ENCODE data around the gene ERG. TPM values are rescaled to one million over a fixed set of nuclear protein-coding genes. Genes with fewer than 3 reads are reported as not detected.

Gene ERG
- polyA plus RNA-seq, 1 of the 3 experiments (the other 2 are of a cell fraction): not detected

- CTCF ChIA-PET: interaction anchor here (1.2 kb wide), 1 partner anchor 607 kb away, joined by 4 read pairs; no protein-coding TSS in a partner anchor
- 12% methylated on average over 5 of the region's 5 CpGs for WGBS (ENCODE audit: low lambda C conversion rate)
These were observed 33.3 kb upstream of the ERG start for GRCh38 chr21:38531591-38531990.

DNA sequence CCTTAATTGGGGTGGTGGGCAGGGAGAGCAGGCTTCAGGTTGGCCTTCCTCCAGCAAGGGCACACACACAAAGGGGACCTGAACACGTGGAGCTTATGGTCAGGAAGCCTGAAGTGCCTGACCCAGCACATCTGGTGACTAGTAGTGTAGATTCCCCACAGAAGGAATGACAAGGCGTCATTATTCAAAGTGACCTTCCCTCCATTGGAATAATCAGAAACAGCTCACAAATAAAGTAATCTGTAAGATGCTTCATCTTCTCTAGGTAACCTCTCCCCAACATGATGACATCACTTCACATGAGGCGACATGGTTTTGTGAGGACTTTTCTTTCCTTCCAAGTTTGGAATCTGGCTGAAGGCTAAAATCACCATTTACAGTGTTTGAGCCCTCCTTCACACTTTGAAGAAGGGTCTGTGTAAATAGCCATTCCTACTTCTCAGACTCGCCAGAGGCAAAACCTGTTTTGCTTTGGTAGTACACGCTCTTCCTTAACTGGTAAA is 32.8 kb upstream of the ERG start:
- 71% methylated on average over 5 of the region's 5 CpGs for WGBS (ENCODE audit: low lambda C conversion rate)
- no peak for DNase-seq
- Histone ChIP-seq H3K4me3 (ENCODE audit: low read depth in 2 of 2, low read length in 1 of 2) (no peak overlapping the region; a peak in 1 of 4 replicates), H3K9me3 (no peaks in the 10 kb centered on the region), H3K9me2 (no peaks in the 10 kb centered on the region), H2AFZ (ENCODE audit: low read depth) (0 out of 2 replicates have a peak overlapping the region, but pooled peaks have one; percentile 33), H4K20me1 (ENCODE audit: insufficient read depth) (no peaks in the 10 kb centered on the region), H3K27me3 (ENCODE audit: insufficient read depth) (no peaks in the 10 kb centered on the region; the same call in 1 of the 2 replicates), H3K79me2 (ENCODE audit: insufficient read depth) (no peaks in the 10 kb centered on the region), H3K27ac (ENCODE audit: low read depth in 2 of 2, low read length in 1 of 2) (peak overlapping the region; percentile 26 to 28; a peak in 1 of 4 replicates), H3K9ac (no peak overlapping the region), H3F3A (replicated peaks; ENCODE audit: insufficient read depth) (no peaks in the 10 kb centered on the region), H3K4me2 (peak overlapping the region; percentile 27; the same call in 1 of the 2 replicates), H3K36me3 (replicated peaks in 1 of 2; ENCODE audit: control insufficient read depth in 1 of 2, insufficient read depth in 2 of 2, low read length in 1 of 2) (no peaks in the 10 kb centered on the region), H3K4me1 (ENCODE audit: control insufficient read depth in 1 of 2, insufficient read depth in 2 of 2, low read depth in 1 of 2, low read length in 1 of 2) (peaks cover 4% of the 10 kb centered on the region in 2 experiments; a peak in 2 of 4 replicates)
- ChIA-PET CTCF (interaction anchor here (1.2 kb wide), 1 partner anchor 607 kb away, joined by 4 read pairs; no protein-coding TSS in a partner anchor), POLR2A (no interaction called here)
- no peak for TF ChIP-seq USF1 (IDR thresholded peaks at IDR 0.05; ENCODE audit: borderline replicate concordance, low read depth)
- TF ChIP-seq, protein P1, sequence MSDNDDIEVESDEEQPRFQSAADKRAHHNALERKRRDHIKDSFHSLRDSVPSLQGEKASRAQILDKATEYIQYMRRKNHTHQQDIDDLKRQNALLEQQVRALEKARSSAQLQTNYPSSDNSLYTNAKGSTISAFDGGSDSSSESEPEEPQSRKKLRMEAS (IDR thresholded peaks at IDR 0.05; ENCODE audit: low read depth): no peak
- TF ChIP-seq ELF1 (IDR thresholded peaks at IDR 0.05): no peak
- TF ChIP-seq CHD2 (IDR thresholded peaks at IDR 0.05; ENCODE audit: low read length, partially characterized antibody): no peak

More at GRCh38 chr21:38531591-38531990, 33.3 kb upstream of the ERG start:
- no peaks in the 10 kb centered on the region for H4K20me1 ChIP-seq (ENCODE audit: insufficient read depth)
- H3K27ac ChIP-seq (ENCODE audit: low read depth in 2 of 2, low read length in 1 of 2): peak overlapping the region in 1 of 2 experiments; percentile 26; a peak in 3 of 4 replicates
- peaks cover 4% of the 10 kb centered on the region in 2 experiments; a peak in 2 of 4 replicates for H3K4me1 ChIP-seq (ENCODE audit: control insufficient read depth in 1 of 2, insufficient read depth in 2 of 2, low read depth in 1 of 2, low read length in 1 of 2)
- TF ChIP-seq RAD21 (IDR thresholded peaks at IDR 0.05; ENCODE audit: low read length) (no peak), GABPA (IDR thresholded peaks at IDR 0.05; ENCODE audit: low read depth) (no peak), TCF12 (IDR thresholded peaks at IDR 0.05) (peak; percentile 60), EP300 (IDR thresholded peaks at IDR 0.05; ENCODE audit: borderline replicate concordance in 1 of 2, low read depth in 1 of 2, low read length in 1 of 2) (0 out of 4 replicates have a peak, but pooled peaks of 1 of the 2 experiments have one; percentile 14), FOSL2 (IDR thresholded peaks at IDR 0.05; ENCODE audit: borderline replicate concordance, low read depth) (no peak)
- no peaks in the 10 kb centered on the region for H3K9me3 ChIP-seq
- no peak overlapping the region; a peak in 1 of 4 replicates for H3K4me3 ChIP-seq (ENCODE audit: low read depth in 2 of 2, low read length in 1 of 2)
- POLR2A ChIA-PET: no interaction called here
- no peaks in the 10 kb centered on the region for H3K9me2 ChIP-seq
- no peak overlapping the region for H3K9ac ChIP-seq
- peak overlapping the region; percentile 27; the same call in 1 of the 2 replicates for H3K4me2 ChIP-seq
- no peaks in the 10 kb centered on the region; the same call in 1 of the 2 replicates for H3K27me3 ChIP-seq (ENCODE audit: insufficient read depth)
- peak; percentile 41 for DNase-seq
- H2AFZ ChIP-seq (ENCODE audit: low read depth): 0 out of 2 replicates have a peak overlapping the region, but pooled peaks have one; percentile 33
- no peaks in the 10 kb centered on the region for H3F3A ChIP-seq (replicated peaks; ENCODE audit: insufficient read depth)
- no peaks in the 10 kb centered on the region for H3K36me3 ChIP-seq (replicated peaks in 1 of 2; ENCODE audit: control insufficient read depth in 1 of 2, insufficient read depth in 2 of 2, low read length in 1 of 2)
- H3K79me2 ChIP-seq (ENCODE audit: insufficient read depth): no peaks in the 10 kb centered on the region

GRCh38 chr21:38527737-38528136 is 29.5 kb upstream of the ERG start:
- no peaks in the 10 kb centered on the region for H3K9me2 ChIP-seq
- POLR2A ChIA-PET: no interaction called here
- no peaks in the 10 kb centered on the region; the same call in 1 of the 2 replicates for H3K27me3 ChIP-seq (ENCODE audit: insufficient read depth)
- no peak for DNase-seq
- H3K4me2 ChIP-seq: no peak overlapping the region
- H3K36me3 ChIP-seq (replicated peaks in 1 of 2; ENCODE audit: control insufficient read depth in 1 of 2, insufficient read depth in 2 of 2, low read length in 1 of 2): no peaks in the 10 kb centered on the region
- no peaks in the 10 kb centered on the region for H3K9me3 ChIP-seq
- CTCF ChIA-PET: interaction anchor here (1.1 to 1.5 kb wide), 2 partner anchors 17 to 22 kb away, joined by 3 to 4 read pairs; no protein-coding TSS in a partner anchor
- WGBS (ENCODE audit: low lambda C conversion rate): 72% methylated on average over 8 of the region's 8 CpGs
- H3F3A ChIP-seq (replicated peaks; ENCODE audit: insufficient read depth): no peaks in the 10 kb centered on the region
- no peaks in the 10 kb centered on the region for H4K20me1 ChIP-seq (ENCODE audit: insufficient read depth)
- H3K9ac ChIP-seq: no peak overlapping the region
- no peak overlapping the region for H2AFZ ChIP-seq (ENCODE audit: low read depth)
- H3K27ac ChIP-seq (ENCODE audit: low read depth in 2 of 2, low read length in 1 of 2): no peak overlapping the region
- peaks cover 4% of the 10 kb centered on the region in 2 experiments; a peak in 2 of 4 replicates for H3K4me1 ChIP-seq (ENCODE audit: control insufficient read depth in 1 of 2, insufficient read depth in 2 of 2, low read depth in 1 of 2, low read length in 1 of 2)
- H3K79me2 ChIP-seq (ENCODE audit: insufficient read depth): no peaks in the 10 kb centered on the region
- H3K4me3 ChIP-seq (ENCODE audit: low read depth in 2 of 2, low read length in 1 of 2): no peak overlapping the region
- TF ChIP-seq EZH2phosphoT487 (IDR thresholded peaks at IDR 0.05; ENCODE audit: borderline replicate concordance, low read depth): no peak
- TF ChIP-seq GABPA (IDR thresholded peaks at IDR 0.05; ENCODE audit: low read depth): no peak
- no peak for TF ChIP-seq ZBTB33 (IDR thresholded peaks at IDR 0.05; ENCODE audit: borderline replicate concordance, low read depth)
- TF ChIP-seq, protein P1 (IDR thresholded peaks at IDR 0.05; ENCODE audit: low read depth): no peak
- TF ChIP-seq NFIC (IDR thresholded peaks at IDR 0.05; ENCODE audit: borderline replicate concordance): no peak
- no peak for TF ChIP-seq MXI1 (IDR thresholded peaks at IDR 0.05; ENCODE audit: low read depth, low read length)
- no peak for TF ChIP-seq SIN3A (IDR thresholded peaks at IDR 0.05; ENCODE audit: borderline replicate concordance, low read depth, low read length)
- no peak for TF ChIP-seq RFX5 (IDR thresholded peaks at IDR 0.05; ENCODE audit: low read length)
- TF ChIP-seq NRF1 (IDR thresholded peaks at IDR 0.05; ENCODE audit: low read depth, low read length): no peak
- TF ChIP-seq POLR2AphosphoS5 (IDR thresholded peaks at IDR 0.05; ENCODE audit: low read depth, low read length): no peak
- no peak for TF ChIP-seq TCF12 (IDR thresholded peaks at IDR 0.05)
- TF ChIP-seq FOXJ3 (CRISPR knock-in tag; IDR thresholded peaks at IDR 0.05): no peak
- TF ChIP-seq MEF2A (IDR thresholded peaks at IDR 0.05; ENCODE audit: borderline replicate concordance, low read depth): no peak
